Measurements from ENCODE around the gene ELL2. TPM values are rescaled to one million over a fixed set of nuclear protein-coding genes. Genes with fewer than 3 reads are reported as not detected.

The ELL2 gene
- 489 and 723 TPM in 2 replicates for total RNA-seq

GRCh38 chr5:95961617-95962474 lies at the start of gene ELL2:
ELL2 (minus strand) TSS chr5:95961851; CDS start chr5:95961721, 130 bp downstream.

Other genes with a start within 250 kb of the ELL2 start
- gene RHOBTB3, start 230.5 kb downstream of the ELL2 start, total RNA-seq = 279 and 344 TPM in 2 replicates
- 141 and 196 TPM in 2 replicates for gene GLRX, start 139.1 kb downstream of the ELL2 start, total RNA-seq

All from articular chondrocyte of knee joint (primary cell).